ENCODE data around the gene GPBP1L1. TPM values are rescaled to one million over a fixed set of nuclear protein-coding genes. Genes with fewer than 3 reads are reported as not detected.

The GPBP1L1 gene
- total and polyA plus RNA-seq, 9 of the 15 experiments (the other 6 are each of a cell fraction or from before 2014, with no cell fraction given) = 86.0 to 216 (median 138) TPM

- no peak for TF ChIP-seq ETV6 (IDR thresholded peaks at IDR 0.05; ENCODE audit: borderline replicate concordance in 1 of 2, low read depth in 2 of 2, low read length in 1 of 2)
- peak; percentile 79; the same call in 1 of the 2 replicates for TF ChIP-seq ETV6 (CRISPR knock-in tag; IDR thresholded peaks at IDR 0.05; ENCODE audit: borderline replicate concordance)
- no peak for TF ChIP-seq ZBTB5 (IDR thresholded peaks at IDR 0.05)
- TF ChIP-seq SP2 (IDR thresholded peaks at IDR 0.05; ENCODE audit: extremely low read depth, low read depth, low read length, poor library complexity, severe bottlenecking) = no peak
- no peak for TF ChIP-seq ZKSCAN8 (CRISPR knock-in tag; IDR thresholded peaks at IDR 0.05)
- no peak for TF ChIP-seq ZNF212 (CRISPR knock-in tag; IDR thresholded peaks at IDR 0.05)
- TF ChIP-seq BRD9 (IDR thresholded peaks at IDR 0.05; ENCODE audit: low read depth, partially characterized antibody) = peak; percentile 80
- no peak for TF ChIP-seq ZNF41 (CRISPR knock-in tag; conservative IDR thresholded peaks at IDR 0.05)
- peak; percentile 63; the same call in 1 of the 2 replicates for TF ChIP-seq PTBP1 (IDR thresholded peaks at IDR 0.05; ENCODE audit: low read depth, low read length)
- no peak for TF ChIP-seq SFPQ (IDR thresholded peaks at IDR 0.05; ENCODE audit: low read depth, low read length)
- peak; percentile 96 for TF ChIP-seq EP400 (IDR thresholded peaks at IDR 0.05)
- no peak for TF ChIP-seq BHLHE40 (IDR thresholded peaks at IDR 0.05; ENCODE audit: low read length)
- no peak for TF ChIP-seq KHSRP (IDR thresholded peaks at IDR 0.05)
- TF ChIP-seq NRF1 (conservative IDR thresholded peaks at IDR 0.05 in 1 of 2, IDR thresholded peaks at IDR 0.05 in 1 of 2) = no peak
- TF ChIP-seq CREB5 (CRISPR knock-in tag; IDR thresholded peaks at IDR 0.05) = no peak
- TF ChIP-seq SNRNP70 (optimal IDR thresholded peaks at IDR 0.05; ENCODE audit: low read depth, low read length) = no peak
- peak; percentile 68; the same call in 1 of the 2 replicates for TF ChIP-seq HMGXB4 (CRISPR knock-in tag; IDR thresholded peaks at IDR 0.05)
- TF ChIP-seq CREM (IDR thresholded peaks at IDR 0.05; ENCODE audit: low read depth) = no peak
- TF ChIP-seq ZBTB34 (CRISPR knock-in tag; IDR thresholded peaks at IDR 0.05) = no peak
- no peak for TF ChIP-seq ZNF165 (CRISPR knock-in tag; IDR thresholded peaks at IDR 0.05; ENCODE audit: borderline replicate concordance)
Observed at GRCh38 chr1:45583666-45584350, 102.5 kb downstream of the GPBP1L1 start, which contains the start of gene NASP (continued).

Measured in K562 (cell line).